ENCODE data around the gene ANKRD53. TPM values are rescaled to one million over a fixed set of nuclear protein-coding genes. Genes with fewer than 3 reads are reported as not detected.
A peak's percentile ranks its signal among the peaks of the same experiment; 100 is the strongest.

Gene ANKRD53
- total RNA-seq, 2 experiments from 2014 or later: not detected

GRCh38 chr2:70959271-70959761, 19.1 kb upstream of the ANKRD53 start:
- peaks cover 31% of the 10 kb centered on the region for H3K27me3 Mint-ChIP-seq
- no peak for TF ChIP-seq CTCF (IDR thresholded peaks at IDR 0.05)
- DNase-seq: no peak

GRCh38 chr2:70959851-70960832, 18.3 kb upstream of the ANKRD53 start:
- intact Hi-C loops (cut with micrococcal nuclease): no loop called here
- H3K27me3 Mint-ChIP-seq: peaks cover 24% of the 10 kb centered on the region
- ATAC-seq (peak; percentile 34), DNase-seq (peak; percentile 30)
- peaks cover 7% of the 10 kb centered on the region for H3K4me1 Mint-ChIP-seq (ENCODE audit: low read depth)
- H3K4me3 Mint-ChIP-seq: no peak overlapping the region
- POLR2A ChIA-PET: no interaction called here
- H3K9me3 Mint-ChIP-seq: no peaks in the 10 kb centered on the region
- no peak overlapping the region for H3K27ac Mint-ChIP-seq
- no peak for TF ChIP-seq CTCF (IDR thresholded peaks at IDR 0.05)
- H3K36me3 Mint-ChIP-seq (ENCODE audit: low read depth): no peaks in the 10 kb centered on the region
- CTCF ChIA-PET: interaction anchor here (0.6 to 6.2 kb wide), 10 partner anchors 9 to 175 kb away, joined by 3 to 55 read pairs (median 4); no protein-coding TSS in a partner anchor

More at GRCh38 chr2:70959271-70959761, 19.1 kb upstream of the ANKRD53 start:
- Mint-ChIP-seq H3K27ac (no peak overlapping the region), H3K36me3 (ENCODE audit: low read depth) (no peaks in the 10 kb centered on the region), H3K4me1 (ENCODE audit: low read depth) (peaks cover 4% of the 10 kb centered on the region), H3K4me3 (no peak overlapping the region), H3K9me3 (no peaks in the 10 kb centered on the region)
- POLR2A ChIA-PET: no interaction called here
- intact Hi-C loops (cut with micrococcal nuclease): no loop called here
- CTCF ChIA-PET: interaction anchor here (0.9 to 2.4 kb wide), 7 partner anchors 10 to 174 kb away, joined by 3 to 8 read pairs (median 4); no protein-coding TSS in a partner anchor
- peak; percentile 30 for ATAC-seq

- no peak for DNase-seq
Measured at GRCh38 chr2:70960833-70961647, 17.4 kb upstream of the ANKRD53 start.

GRCh38 chr2:70961648-70961994, 16.8 kb upstream of the ANKRD53 start:
- POLR2A ChIA-PET: no interaction called here
- intact Hi-C loops (cut with micrococcal nuclease): no loop called here

More at GRCh38 chr2:70960833-70961647, 17.4 kb upstream of the ANKRD53 start:
- Mint-ChIP-seq H3K27me3 (peaks cover 18% of the 10 kb centered on the region), H3K4me1 (ENCODE audit: low read depth) (peaks cover 7% of the 10 kb centered on the region), H3K27ac (no peak overlapping the region), H3K36me3 (ENCODE audit: low read depth) (no peaks in the 10 kb centered on the region), H3K4me3 (no peak overlapping the region), H3K9me3 (no peaks in the 10 kb centered on the region)
- ChIA-PET CTCF (interaction anchor here (0.6 to 6.2 kb wide), 10 partner anchors 10 to 164 kb away, joined by 3 to 60 read pairs (median 4); no protein-coding TSS in a partner anchor), POLR2A (no interaction called here)
- intact Hi-C loops (cut with micrococcal nuclease): no loop called here
- TF ChIP-seq CTCF (IDR thresholded peaks at IDR 0.05): no peak
- ATAC-seq: no peak

More at GRCh38 chr2:70961648-70961994, 16.8 kb upstream of the ANKRD53 start:
- no peaks in the 10 kb centered on the region for H3K36me3 Mint-ChIP-seq (ENCODE audit: low read depth)
- CTCF ChIA-PET: interaction anchor here (1.0 to 6.2 kb wide), 5 partner anchors 12 to 90 kb away, joined by 3 to 60 read pairs (median 8); no protein-coding TSS in a partner anchor
- peaks cover 7% of the 10 kb centered on the region for H3K4me1 Mint-ChIP-seq (ENCODE audit: low read depth)
- DNase-seq (no peak), ATAC-seq (no peak)
- no peak overlapping the region for H3K4me3 Mint-ChIP-seq
- no peaks in the 10 kb centered on the region for H3K9me3 Mint-ChIP-seq
- peaks cover 18% of the 10 kb centered on the region for H3K27me3 Mint-ChIP-seq
- H3K27ac Mint-ChIP-seq: no peak overlapping the region
- TF ChIP-seq CTCF (IDR thresholded peaks at IDR 0.05): no peak
